Neural progenitor cell (in vitro differentiated cells): Measurements from ENCODE around the gene TMEM14A.

Experiments used
- EZH2 ChIP-seq: fragments of 200-600 bp; sonication (generic); IDR thresholded peaks from 2 replicates; pipeline ENCODE4 v1.6.1; 2017; ENCODE audit warnings: antibody characterized with exemption, mild to moderate bottlenecking, moderate library complexity
- EZH2phosphoT487 ChIP-seq: fragments of 200-600 bp; sonication (generic); IDR thresholded peaks from 2 replicates; pipeline ENCODE4 v1.6.1; 2017; ENCODE audit warnings: antibody characterized with exemption
- TF ChIP-seq, protein P1 (sequence below): fragments of 200-600 bp; sonication (generic); IDR thresholded peaks from 2 replicates; pipeline ENCODE4 v1.5.1; 2017; ENCODE audit warnings: antibody characterized with exemption, mild to moderate bottlenecking

DNA sequence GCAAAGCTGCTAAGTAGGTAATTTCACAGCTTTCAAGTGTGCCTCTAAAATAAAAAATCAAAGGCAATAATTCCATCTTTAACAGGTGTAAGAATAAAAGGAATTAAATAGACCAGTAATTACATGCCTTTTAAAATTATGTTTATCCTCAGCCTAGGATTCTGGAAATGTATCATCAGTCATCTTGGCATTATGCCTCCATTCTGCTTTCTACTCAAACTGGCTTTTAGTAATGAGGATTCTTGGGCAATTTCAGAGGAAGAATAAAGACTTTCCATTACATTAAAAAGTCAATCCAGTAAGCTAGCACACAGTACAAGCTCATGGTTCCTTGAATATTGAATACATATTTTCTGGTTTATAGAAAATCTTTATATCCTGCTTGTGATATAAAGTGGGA lies 47.6 kb downstream of the TMEM14A start:
- TF ChIP-seq, protein P1, sequence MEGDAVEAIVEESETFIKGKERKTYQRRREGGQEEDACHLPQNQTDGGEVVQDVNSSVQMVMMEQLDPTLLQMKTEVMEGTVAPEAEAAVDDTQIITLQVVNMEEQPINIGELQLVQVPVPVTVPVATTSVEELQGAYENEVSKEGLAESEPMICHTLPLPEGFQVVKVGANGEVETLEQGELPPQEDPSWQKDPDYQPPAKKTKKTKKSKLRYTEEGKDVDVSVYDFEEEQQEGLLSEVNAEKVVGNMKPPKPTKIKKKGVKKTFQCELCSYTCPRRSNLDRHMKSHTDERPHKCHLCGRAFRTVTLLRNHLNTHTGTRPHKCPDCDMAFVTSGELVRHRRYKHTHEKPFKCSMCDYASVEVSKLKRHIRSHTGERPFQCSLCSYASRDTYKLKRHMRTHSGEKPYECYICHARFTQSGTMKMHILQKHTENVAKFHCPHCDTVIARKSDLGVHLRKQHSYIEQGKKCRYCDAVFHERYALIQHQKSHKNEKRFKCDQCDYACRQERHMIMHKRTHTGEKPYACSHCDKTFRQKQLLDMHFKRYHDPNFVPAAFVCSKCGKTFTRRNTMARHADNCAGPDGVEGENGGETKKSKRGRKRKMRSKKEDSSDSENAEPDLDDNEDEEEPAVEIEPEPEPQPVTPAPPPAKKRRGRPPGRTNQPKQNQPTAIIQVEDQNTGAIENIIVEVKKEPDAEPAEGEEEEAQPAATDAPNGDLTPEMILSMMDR = no peak
- no peak for TF ChIP-seq EZH2phosphoT487
- TF ChIP-seq EZH2 = no peak
